Fibroblast of lung (primary cell): ENCODE data around the gene MUC4. TPM values are rescaled to one million over a fixed set of nuclear protein-coding genes. Genes with fewer than 3 reads are reported as not detected.
"Not testable (repeated sequence)": the region's sequence is repeated elsewhere in the genome, so short reads cannot be mapped to it uniquely, and the experiment has no call there.

Source experiments
- DNase-seq, 2 donors: peaks; one replicate each; pipeline versions ENCODE4 v3.0.0 to v3.0.0-alpha.2; 2010; ENCODE audit warnings: low read depth in 2 of 2
- H2AFZ ChIP-seq: 2 replicates; pipeline ENCODE4 v1.5.1; 2012; ENCODE audit warnings: low read length, control low read depth, inconsistent platforms
- H3K27ac ChIP-seq: 2 replicates; pipeline ENCODE4 v1.5.1; 2011; ENCODE audit warnings: low read length, control low read depth; ENCODE audit not compliant: insufficient read depth
- H3K27me3 ChIP-seq: 2 replicates; pipeline ENCODE4 v1.5.1; 2011; ENCODE audit warnings: mild to moderate bottlenecking, low read length; ENCODE audit not compliant: control insufficient read depth, insufficient read depth
- H3K36me3 ChIP-seq: 2 replicates; pipeline ENCODE4 v1.5.1; 2011; ENCODE audit warnings: low read length; ENCODE audit not compliant: control insufficient read depth, insufficient read depth
- H3K4me1 ChIP-seq: 2 replicates; pipeline ENCODE4 v1.5.1; 2011; ENCODE audit warnings: low read length; ENCODE audit not compliant: control insufficient read depth, insufficient read depth; ENCODE audit errors: extremely low read depth
- H3K4me2 ChIP-seq: 2 replicates; pipeline ENCODE4 v1.5.1; 2011; ENCODE audit warnings: low read length, control low read depth; ENCODE audit not compliant: insufficient read depth; ENCODE audit errors: extremely low read depth
- H3K4me3 ChIP-seq, 4 experiments: fragments of 200-600 bp in 1 of 4; sonication (generic) in 1 of 4; replicated peaks in 1 of 4; 2 replicates each; pipeline ENCODE4 v1.5.1; 2011 to 2016; ENCODE audit warnings: low read length in 4 of 4, low read depth in 3 of 4, mild to moderate bottlenecking in 3 of 4, control low read depth in 2 of 4, inconsistent platforms in 1 of 4, mixed read lengths in 1 of 4; ENCODE audit not compliant: insufficient read depth in 1 of 4; ENCODE audit errors: control extremely low read depth in 1 of 4
- H3K79me2 ChIP-seq: 2 replicates; pipeline ENCODE4 v1.5.1; 2012; ENCODE audit warnings: mild to moderate bottlenecking, low read length, inconsistent platforms; ENCODE audit not compliant: control insufficient read depth, insufficient read depth
- H3K9ac ChIP-seq: 2 replicates; pipeline ENCODE4 v1.5.1; 2011; ENCODE audit warnings: mild to moderate bottlenecking, low read length, control low read depth; ENCODE audit not compliant: insufficient read depth
- H3K9me3 ChIP-seq: 2 replicates; pipeline ENCODE4 v1.5.1; 2012; ENCODE audit warnings: low read depth, low read length; ENCODE audit not compliant: control insufficient read depth, insufficient read depth
- H4K20me1 ChIP-seq: 2 replicates; pipeline ENCODE4 v1.5.1; 2011; ENCODE audit warnings: low read length; ENCODE audit not compliant: control insufficient read depth, insufficient read depth; ENCODE audit errors: extremely low read depth
- CTCF ChIP-seq, 2 donors: IDR thresholded peaks in 1 of 2; conservative IDR thresholded peaks in 1 of 2; 1 replicate in 1 of 2; 2 replicates in 1 of 2; pipeline ENCODE4 v1.5.1; 2011 to 2012; ENCODE audit warnings: low read length in 2 of 2, control low read depth in 1 of 2, inconsistent platforms in 1 of 2, low read depth in 1 of 2, mild to moderate bottlenecking in 1 of 2
- EZH2 ChIP-seq: IDR thresholded peaks from 2 replicates; pipeline ENCODE4 v1.5.1; 2012; ENCODE audit warnings: low read length, control low read depth, mild to moderate bottlenecking; ENCODE audit errors: missing control alignments
- polyA plus RNA-seq, 2 donors: library from polyadenylated mRNA; depleted of rRNA in 1 of 2; stranded (reverse) in 1 of 2; unstranded in 1 of 2; fragments of >200 nt; gene quantifications; 2 replicates each; pipeline ENCODE4 v1.2.1, GENCODE V29; 2011 to 2012; ENCODE audit warnings: missing spikeins in 1 of 2
- total RNA-seq: library from RNA; depleted of rRNA; stranded (reverse); fragments of >200 nt; gene quantifications from 2 replicates; pipeline ENCODE4 v1.2.1, GENCODE V29; 2014

The MUC4 gene
- total and polyA plus RNA-seq, 2 donors (not counting 1 experiment from before 2014, with no cell fraction given): not detected

- Histone ChIP-seq H4K20me1 (no peaks in the 10 kb centered on the region), H2AFZ (no peak overlapping the region), H3K27me3 (no peaks in the 10 kb centered on the region), H3K9ac (no peak overlapping the region), H3K4me1 (no peaks in the 10 kb centered on the region), H3K9me3 (no peaks in the 10 kb centered on the region), H3K4me2 (no peak overlapping the region), H3K36me3 (no peaks in the 10 kb centered on the region), H3K79me2 (no peaks in the 10 kb centered on the region), H3K27ac (no peak overlapping the region), H3K4me3 (no peak overlapping the region)
- TF ChIP-seq CTCF (conservative IDR thresholded peaks at IDR 0.05 in 1 of 2, IDR thresholded peaks at IDR 0.05 in 1 of 2; ENCODE audit: low read depth in 1 of 2, low read length in 2 of 2): no peak
- no peak for TF ChIP-seq EZH2
- no peak for DNase-seq
Measured at GRCh38 chr3:195731356-195731905, 80.3 kb downstream of the MUC4 start.

- Histone ChIP-seq H2AFZ (no peak overlapping the region), H4K20me1 (no peaks in the 10 kb centered on the region), H3K9me3 (no peaks in the 10 kb centered on the region), H3K4me2 (no peak overlapping the region), H3K27me3 (no peaks in the 10 kb centered on the region), H3K9ac (no peak overlapping the region), H3K27ac (no peak overlapping the region), H3K4me3 (no peak overlapping the region), H3K4me1 (no peaks in the 10 kb centered on the region), H3K79me2 (no peaks in the 10 kb centered on the region), H3K36me3 (no peaks in the 10 kb centered on the region)
- TF ChIP-seq EZH2 (no peak), CTCF (conservative IDR thresholded peaks at IDR 0.05 in 1 of 2, IDR thresholded peaks at IDR 0.05 in 1 of 2; ENCODE audit: low read depth in 1 of 2, low read length in 2 of 2) (no peak)
- no peak for DNase-seq
Measured at GRCh38 chr3:195729476-195730251, 82.1 kb downstream of the MUC4 start.

GRCh38 chr3:195728789-195729188 lies 82.9 kb downstream of the MUC4 start:
- not testable (repeated sequence) for H3K9me3 ChIP-seq, DNase-seq, H3K79me2 ChIP-seq, H3K27me3 ChIP-seq, H3K4me2 ChIP-seq, H4K20me1 ChIP-seq, H3K36me3 ChIP-seq, H2AFZ ChIP-seq, H3K4me3 ChIP-seq, H3K27ac ChIP-seq, H3K4me1 ChIP-seq, H3K9ac ChIP-seq
